CD4-positive, CD25-positive, alpha-beta regulatory T cell (primary cell): ENCODE data around the gene ALDH1A2. TPM values are rescaled to one million over a fixed set of nuclear protein-coding genes. Genes with fewer than 3 reads are reported as not detected.
"Not testable (repeated sequence)": the region's sequence is repeated elsewhere in the genome, so short reads cannot be mapped to it uniquely, and the experiment has no call there.

Source experiments
- ATAC-seq, 2 donors: fragments of 150-1000 bp; cut with Tn5 transposase; one replicate each; pipeline ENCODE4 v1.10.0; 2021; ENCODE audit warnings: low read depth in 2 of 2, moderate number of reproducible peaks in 2 of 2, moderate library complexity in 1 of 2
- DNase-seq, 3 donors: peaks; one replicate each; pipeline versions ENCODE4 v3.0.0 to v3.0.0-alpha.2; 2012 to 2022; ENCODE audit warnings: mixed read lengths in 1 of 3
- H3K27ac ChIP-seq: one replicate; pipeline ENCODE4 v1.7.0; 2013; ENCODE audit warnings: mild to moderate bottlenecking, low read length; ENCODE audit not compliant: insufficient read depth, poor library complexity, severe bottlenecking
- H3K27me3 ChIP-seq: one replicate; pipeline ENCODE4 v1.7.0; 2013; ENCODE audit warnings: low read length; ENCODE audit not compliant: control insufficient read depth, insufficient read depth
- H3K36me3 ChIP-seq: one replicate; pipeline ENCODE4 v1.7.0; 2013; ENCODE audit warnings: mild to moderate bottlenecking, low read length, moderate library complexity; ENCODE audit not compliant: control insufficient read depth, insufficient read depth
- H3K4me1 ChIP-seq: 2 replicates; pipeline ENCODE4 v1.7.0; 2013; ENCODE audit warnings: mild to moderate bottlenecking, low read length; ENCODE audit not compliant: insufficient read depth, control insufficient read depth, poor library complexity, severe bottlenecking
- H3K4me3 ChIP-seq: one replicate; pipeline ENCODE4 v1.7.0; 2013; ENCODE audit warnings: low read depth, mild to moderate bottlenecking, low read length, moderate library complexity
- H3K9me3 ChIP-seq, 2 experiments: 1 replicate in 1 of 2; 2 replicates in 1 of 2; pipeline ENCODE4 v1.7.0; 2013; ENCODE audit warnings: low read length in 2 of 2, mild to moderate bottlenecking in 1 of 2, moderate library complexity in 1 of 2; ENCODE audit not compliant: control insufficient read depth in 2 of 2
- H3K27ac Mint-ChIP-seq, 3 donors: one replicate each; pipeline ENCODE4 v1.8.0; 2020 to 2022; ENCODE audit warnings: mild to moderate bottlenecking in 3 of 3, mixed read lengths in 3 of 3, moderate library complexity in 2 of 3
- H3K27me3 Mint-ChIP-seq: one replicate; pipeline ENCODE4 v1.8.0; 2022; ENCODE audit warnings: mild to moderate bottlenecking, mixed read lengths
- H3K36me3 Mint-ChIP-seq: one replicate; pipeline ENCODE4 v1.8.0; 2020; ENCODE audit warnings: mixed read lengths
- H3K4me1 Mint-ChIP-seq, 4 donors: one replicate each; pipeline ENCODE4 v1.8.0; 2020 to 2022; ENCODE audit warnings: mixed read lengths in 4 of 4, mild to moderate bottlenecking in 1 of 4
- H3K4me3 Mint-ChIP-seq, 4 donors: one replicate each; pipeline ENCODE4 v1.8.0; 2020 to 2022; ENCODE audit warnings: mild to moderate bottlenecking in 4 of 4, mixed read lengths in 4 of 4, moderate library complexity in 3 of 4
- H3K9me3 Mint-ChIP-seq, 7 donors: one replicate each; pipeline ENCODE4 v1.8.0; 2020 to 2022; ENCODE audit warnings: mixed read lengths in 7 of 7, mild to moderate bottlenecking in 3 of 7, moderate library complexity in 2 of 7
- polyA plus RNA-seq, 4 donors: library from polyadenylated mRNA; unstranded; fragments of 300-500 nt; fragmentation: Illumina TruSeq; gene quantifications; one replicate each; pipeline ENCODE4 v1.2.3, GENCODE V29; 2021
- total RNA-seq: library from RNA; stranded (reverse); gene quantifications from one replicate; pipeline ENCODE4 v1.2.3, GENCODE V29; 2022

Gene ALDH1A2
- total RNA-seq (not detected), polyA plus RNA-seq (not detected)

DNA sequence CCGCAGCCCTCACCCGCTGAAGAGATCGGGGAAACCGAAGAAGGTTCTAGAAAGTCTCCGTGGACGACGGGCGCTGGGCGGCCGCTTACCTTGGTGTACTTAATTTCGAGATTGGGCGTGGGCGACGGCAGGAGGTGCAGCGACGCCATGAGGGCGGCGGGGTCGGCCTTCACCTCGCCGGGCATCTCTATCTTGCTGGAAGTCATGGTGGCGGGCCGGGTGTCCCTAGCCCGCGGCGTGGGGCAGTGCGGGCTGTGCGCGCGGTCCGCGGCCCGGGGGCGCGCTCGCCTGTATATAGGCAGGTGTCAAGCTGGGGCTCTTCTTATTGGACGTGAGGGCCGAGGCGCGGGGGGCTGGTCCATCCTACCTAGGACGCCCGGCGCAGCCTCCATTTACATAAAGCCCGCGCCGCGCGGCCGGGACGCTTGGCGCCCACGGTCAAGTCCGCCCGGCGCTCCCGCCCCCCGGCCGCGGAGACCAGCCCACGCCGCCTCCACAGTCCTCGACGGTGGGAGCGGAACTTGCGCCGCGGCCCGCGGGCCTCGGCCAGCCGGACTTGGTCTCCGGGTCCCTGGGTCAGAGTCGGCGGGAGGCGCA lies at the start of gene ALDH1A2:
ALDH1A2 (minus strand) TSS at position 267 of the 597 bp plus-strand sequence; CDS start at position 206, 61 bp downstream.
- peaks cover 57% of the 10 kb centered on the region for H3K27me3 Mint-ChIP-seq
- DNase-seq (no peak), ATAC-seq (no peak)
- Histone ChIP-seq H3K4me3 (no peak within 1 kb of the TSS), H3K4me1 (peaks cover 14% of the 10 kb centered on the region), H3K27ac (no peak within 1 kb of the TSS), H3K9me3 (no peaks in the 10 kb centered on the region), H3K27me3 (peaks cover 42% of the 10 kb centered on the region), H3K36me3 (no peaks in the 10 kb centered on the region)
- peak within 1 kb of the TSS; percentile 11 to 82 (median 74) for H3K4me3 Mint-ChIP-seq
- H3K9me3 Mint-ChIP-seq, result peaks cover 0 to 6% (median 0%) of the 10 kb centered on the region in 7 donors
- peak within 1 kb of the TSS in 1 of 3 donors; percentile 20 for H3K27ac Mint-ChIP-seq
- no peaks in the 10 kb centered on the region for H3K36me3 Mint-ChIP-seq
- H3K4me1 Mint-ChIP-seq, result peaks cover 0 to 17% (median 9%) of the 10 kb centered on the region in 4 donors

- H3K27me3 ChIP-seq, result peaks cover 5% of the 10 kb centered on the region
- peaks cover 33% of the 10 kb centered on the region for H3K27me3 Mint-ChIP-seq
- H3K27ac ChIP-seq, result no peak overlapping the region
- no peaks in the 10 kb centered on the region for H3K9me3 ChIP-seq
- no peak overlapping the region for H3K4me3 ChIP-seq
- no peak overlapping the region for H3K4me3 Mint-ChIP-seq
- no peaks in the 10 kb centered on the region for H3K4me1 ChIP-seq
- ATAC-seq, result no peak
- H3K36me3 ChIP-seq, result no peaks in the 10 kb centered on the region
- H3K9me3 Mint-ChIP-seq, result peaks cover 0 to 2% (median 0%) of the 10 kb centered on the region in 7 donors
- no peak for DNase-seq
- H3K4me1 Mint-ChIP-seq, result no peaks in the 10 kb centered on the region
- H3K27ac Mint-ChIP-seq, result no peak overlapping the region
- no peaks in the 10 kb centered on the region for H3K36me3 Mint-ChIP-seq
These were observed 49.3 kb upstream of the ALDH1A2 start for GRCh38 chr15:58114812-58115211.

- H3K36me3 Mint-ChIP-seq, result no peaks in the 10 kb centered on the region
- Histone ChIP-seq H3K4me3 (no peak overlapping the region), H3K4me1 (no peaks in the 10 kb centered on the region), H3K27ac (no peak overlapping the region), H3K27me3 (peaks cover 6% of the 10 kb centered on the region), H3K9me3 (peaks cover 0 to under 1% of the 10 kb centered on the region in 2 experiments), H3K36me3 (no peaks in the 10 kb centered on the region)
- no peak overlapping the region for H3K4me3 Mint-ChIP-seq
- H3K27me3 Mint-ChIP-seq, result peaks cover 33% of the 10 kb centered on the region
- no peaks in the 10 kb centered on the region for H3K4me1 Mint-ChIP-seq
- DNase-seq (no peak), ATAC-seq (no peak)
- no peak overlapping the region for H3K27ac Mint-ChIP-seq
- H3K9me3 Mint-ChIP-seq, result peaks cover 0 to 2% (median 0%) of the 10 kb centered on the region in 7 donors
These were observed 48.9 kb upstream of the ALDH1A2 start for GRCh38 chr15:58114388-58114787.

GRCh38 chr15:58113358-58113757 lies 47.8 kb upstream of the ALDH1A2 start:
- not testable (repeated sequence) for H3K9me3 Mint-ChIP-seq, H3K4me1 Mint-ChIP-seq, H3K4me1 ChIP-seq, H3K4me3 Mint-ChIP-seq, H3K36me3 Mint-ChIP-seq, H3K27ac ChIP-seq, DNase-seq, H3K36me3 ChIP-seq, ATAC-seq, H3K4me3 ChIP-seq, H3K9me3 ChIP-seq, H3K27ac Mint-ChIP-seq
- H3K27me3 Mint-ChIP-seq, result peaks cover 33% of the 10 kb centered on the region
- H3K27me3 ChIP-seq, result peaks cover 10% of the 10 kb centered on the region

GRCh38 chr15:58111718-58112104 lies 46.2 kb upstream of the ALDH1A2 start:
- ATAC-seq (no peak), DNase-seq (no peak)
- no peak overlapping the region for H3K4me3 Mint-ChIP-seq
- Histone ChIP-seq H3K27ac (no peak overlapping the region), H3K36me3 (no peaks in the 10 kb centered on the region), H3K4me1 (no peaks in the 10 kb centered on the region), H3K27me3 (peaks cover 10% of the 10 kb centered on the region), H3K9me3 (peaks cover 0 to 2% of the 10 kb centered on the region in 2 experiments), H3K4me3 (no peak overlapping the region)
- peaks cover 28% of the 10 kb centered on the region for H3K27me3 Mint-ChIP-seq
- no peaks in the 10 kb centered on the region for H3K36me3 Mint-ChIP-seq
- no peaks in the 10 kb centered on the region for H3K9me3 Mint-ChIP-seq
- no peaks in the 10 kb centered on the region for H3K4me1 Mint-ChIP-seq
- no peak overlapping the region for H3K27ac Mint-ChIP-seq

GRCh38 chr15:58110999-58111717 lies 45.6 kb upstream of the ALDH1A2 start:
- H3K27ac Mint-ChIP-seq, result no peak overlapping the region
- Histone ChIP-seq H3K36me3 (no peaks in the 10 kb centered on the region), H3K4me1 (no peaks in the 10 kb centered on the region), H3K27me3 (peaks cover 10% of the 10 kb centered on the region), H3K27ac (no peak overlapping the region), H3K9me3 (peaks cover 0 to 2% of the 10 kb centered on the region in 2 experiments), H3K4me3 (no peak overlapping the region)
- H3K4me1 Mint-ChIP-seq, result no peaks in the 10 kb centered on the region
- peaks cover 24% of the 10 kb centered on the region for H3K27me3 Mint-ChIP-seq
- H3K9me3 Mint-ChIP-seq, result no peaks in the 10 kb centered on the region
- no peaks in the 10 kb centered on the region for H3K36me3 Mint-ChIP-seq
- DNase-seq (no peak), ATAC-seq (no peak)
- H3K4me3 Mint-ChIP-seq, result no peak overlapping the region

GRCh38 chr15:58109419-58109818 lies 43.9 kb upstream of the ALDH1A2 start:
- Mint-ChIP-seq H3K9me3 (no peaks in the 10 kb centered on the region), H3K36me3 (no peaks in the 10 kb centered on the region), H3K4me3 (no peak overlapping the region), H3K4me1 (no peaks in the 10 kb centered on the region), H3K27ac (no peak overlapping the region), H3K27me3 (peaks cover 15% of the 10 kb centered on the region)
- no peak overlapping the region for H3K4me3 ChIP-seq
- no peak overlapping the region for H3K27ac ChIP-seq
- peaks cover 10% of the 10 kb centered on the region for H3K27me3 ChIP-seq
- H3K4me1 ChIP-seq, result no peaks in the 10 kb centered on the region
- no peak for ATAC-seq
- no peaks in the 10 kb centered on the region for H3K36me3 ChIP-seq
- DNase-seq, result no peak
- H3K9me3 ChIP-seq, result peaks cover 0 to 2% of the 10 kb centered on the region in 2 experiments

DNA sequence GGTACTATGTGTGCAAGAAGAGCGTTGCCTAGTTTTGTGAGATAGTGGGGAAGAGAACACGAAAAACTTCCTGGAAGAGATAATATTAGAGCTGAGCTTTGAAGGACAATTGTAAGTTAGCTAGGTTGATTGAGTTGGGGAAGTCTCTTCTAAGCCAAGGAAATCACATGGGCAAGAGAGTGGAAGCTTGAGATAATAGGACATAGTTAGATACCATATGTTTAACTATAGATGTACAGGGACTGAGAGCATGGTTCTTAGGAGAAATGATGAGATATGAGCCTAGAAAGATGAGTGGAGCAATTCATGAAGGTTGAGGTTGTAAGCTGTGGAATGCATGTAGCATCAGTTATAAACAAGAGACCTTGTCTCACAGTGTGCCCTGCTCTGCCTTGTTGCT lies 42.6 kb upstream of the ALDH1A2 start:
- Histone ChIP-seq H3K27ac (no peak overlapping the region), H3K4me1 (no peaks in the 10 kb centered on the region), H3K9me3 (peaks cover 0 to 2% of the 10 kb centered on the region in 2 experiments), H3K27me3 (peaks cover 10% of the 10 kb centered on the region), H3K4me3 (no peak overlapping the region), H3K36me3 (no peaks in the 10 kb centered on the region)
- DNase-seq (no peak), ATAC-seq (no peak)
- no peak overlapping the region for H3K27ac Mint-ChIP-seq
- no peaks in the 10 kb centered on the region for H3K36me3 Mint-ChIP-seq
- H3K9me3 Mint-ChIP-seq, result peaks cover 0 to 4% (median 0%) of the 10 kb centered on the region in 7 donors
- peaks cover 21% of the 10 kb centered on the region for H3K27me3 Mint-ChIP-seq
- H3K4me3 Mint-ChIP-seq, result no peak overlapping the region
- H3K4me1 Mint-ChIP-seq, result no peaks in the 10 kb centered on the region
